Stomach (tissue), 9 donors: Measurements from ENCODE around the gene ZNF324. TPM values are rescaled to one million over a fixed set of nuclear protein-coding genes. Genes with fewer than 3 reads are reported as not detected.
"Not testable (repeated sequence)": the region's sequence is repeated elsewhere in the genome, so short reads cannot be mapped to it uniquely, and the experiment has no call there.

Experiments used
- DNase-seq, 2 donors: peaks; one replicate each; pipeline versions ENCODE4 v3.0.0 to v3.0.0-alpha.2; 2013 to 2019
- H3K27ac ChIP-seq, 5 donors: fragments of 200-600 bp in 4 of 5; sonication (generic) in 4 of 5; one replicate each; pipeline ENCODE4 v1.5.1; 2013 to 2019; ENCODE audit warnings: mild to moderate bottlenecking in 1 of 5, moderate library complexity in 1 of 5
- H3K27me3 ChIP-seq, 3 donors: fragments of 200-600 bp; sonication (generic); one replicate each; pipeline ENCODE4 v1.5.1; 2017 to 2019; ENCODE audit warnings: mixed run types in 1 of 3
- H3K36me3 ChIP-seq, 4 donors: fragments of 200-600 bp; sonication (generic); 1 replicate in 3 of 4; 2 replicates in 1 of 4; pipeline ENCODE4 v1.5.1; 2016 to 2019
- H3K4me1 ChIP-seq, 4 donors: fragments of 200-600 bp; sonication (generic); one replicate each; pipeline ENCODE4 v1.5.1; 2016 to 2019
- H3K4me3 ChIP-seq, 4 donors: fragments of 200-600 bp; sonication (generic) in 3 of 4; one replicate each; pipeline ENCODE4 v1.5.1; 2016 to 2019; ENCODE audit warnings: mild to moderate bottlenecking in 1 of 4
- H3K9me3 ChIP-seq, 4 donors: fragments of 200-600 bp; sonication (generic); one replicate each; pipeline ENCODE4 v1.5.1; 2016 to 2019
- CTCF ChIP-seq, 7 experiments: fragments of 450-650 bp in 4 of 7; fragments of 200-600 bp in 3 of 7; sonication (generic) in 3 of 7; IDR thresholded peaks; one replicate each; pipeline ENCODE4 v1.5.1; 2016 to 2019; ENCODE audit warnings: antibody characterized with exemption in 7 of 7, control low read depth in 2 of 7, mild to moderate bottlenecking in 1 of 7
- EP300 ChIP-seq: sonication (generic); formaldehyde crosslinking; IDR thresholded peaks from one replicate; pipeline ENCODE4 v1.6.1; 2017; ENCODE audit warnings: antibody characterized with exemption
- POLR2A ChIP-seq, 4 donors: fragments of 450-650 bp; IDR thresholded peaks; one replicate each; pipeline ENCODE4 v1.6.1; 2016; ENCODE audit warnings: antibody characterized with exemption in 4 of 4, control low read depth in 2 of 4, mild to moderate bottlenecking in 1 of 4, moderate library complexity in 1 of 4
- POLR2AphosphoS5 ChIP-seq, 3 donors: sonication (generic); formaldehyde crosslinking; IDR thresholded peaks; one replicate each; pipeline ENCODE4 v1.6.1; 2016; ENCODE audit warnings: antibody characterized with exemption in 3 of 3
- WGBS, 5 donors: extraction: QIAGEN DNeasy Blood & Tissue Kit in 3 of 5; methylation state at CpG; one replicate each; pipeline versions ENCODE4 v1.1.5 to v1.1.7; 2013 to 2018; 5-methylcytosine and 5-hydroxymethylcytosine counted together
- intact Hi-C: fragments of 100-400 bp; cut with DNase I; formaldehyde crosslinking; loops from one replicate; pipeline ENCODE4 v1.15.1; 2023; ENCODE audit warnings: low total_unique reads
- polyA plus RNA-seq, 3 donors: library from polyadenylated mRNA; stranded (reverse); fragments of 200-250 nt; gene quantifications; one replicate each; pipeline ENCODE4 v1.2.3, GENCODE V29; 2013
- total RNA-seq, 5 donors: library from RNA; depleted of rRNA; stranded (reverse); fragments of >200 nt; gene quantifications; one replicate each; pipeline versions ENCODE4 v1.1.0 to v1.2.3, GENCODE V29; 2014 to 2016
- donor health status: healthy with polysubstance abuse.
- donor health status: Bipolar disorder and iron deficiency.
- donor health status: healthy.

The ZNF324 gene
- total and polyA plus RNA-seq, 8 donors, result 1.7 to 11.9 (median 5.8) TPM

- no peak for TF ChIP-seq EP300
- TF ChIP-seq POLR2AphosphoS5 (IDR thresholded peaks at IDR 0.05), result no peak
- no peak for TF ChIP-seq POLR2A (IDR thresholded peaks at IDR 0.05)
- TF ChIP-seq CTCF (IDR thresholded peaks at IDR 0.05), result no peak
- DNase-seq, result no peak
- H3K4me3 ChIP-seq, result no peak overlapping the region
- H3K27ac ChIP-seq, result no peak overlapping the region
- intact Hi-C loops, result no loop called here
- H3K36me3 ChIP-seq, result peaks cover 14 to 43% (median 32%) of the 10 kb centered on the region in 4 donors
- no peaks in the 10 kb centered on the region for H3K27me3 ChIP-seq
- 65 to 74% (median 68%) methylated on average over 2 of the region's 2 CpGs for WGBS, 5 donors
- no peaks in the 10 kb centered on the region for H3K9me3 ChIP-seq
- H3K4me1 ChIP-seq, result no peaks in the 10 kb centered on the region
These were observed 6.8 kb upstream of the ZNF324 start for GRCh38 chr19:58460039-58460438.

- 31 to 41% (median 35%) methylated on average over 16 to 20 of the region's 20 CpGs for WGBS, 5 donors
- Histone ChIP-seq H3K4me3 (peak overlapping the region; percentile 87 to 100 (median 99)), H3K27ac (peak overlapping the region in 4 of 5 donors; percentile 83 to 88 (median 85)), H3K36me3 (peaks cover 11 to 22% (median 21%) of the 10 kb centered on the region in 4 donors), H3K4me1 (peaks cover 14 to 26% (median 23%) of the 10 kb centered on the region in 4 donors), H3K27me3 (no peaks in the 10 kb centered on the region), H3K9me3 (no peaks in the 10 kb centered on the region)
- intact Hi-C loops, result no loop called here
- no peak for DNase-seq
- no peak for TF ChIP-seq CTCF (IDR thresholded peaks at IDR 0.05)
- TF ChIP-seq EP300, result no peak
- no peak for TF ChIP-seq POLR2A (IDR thresholded peaks at IDR 0.05)
- TF ChIP-seq POLR2AphosphoS5 (IDR thresholded peaks at IDR 0.05), result no peak
These were observed 656 bp upstream of the ZNF324 start for GRCh38 chr19:58466089-58466759.

- intact Hi-C loops, result no loop called here
- Histone ChIP-seq H3K27me3 (no peaks in the 10 kb centered on the region), H3K27ac (no peak overlapping the region), H3K4me1 (peaks cover 14 to 26% (median 23%) of the 10 kb centered on the region in 4 donors), H3K4me3 (peak overlapping the region in 2 of 4 donors; percentile 87 to 100), H3K9me3 (no peaks in the 10 kb centered on the region), H3K36me3 (peaks cover 27 to 41% (median 39%) of the 10 kb centered on the region in 4 donors)
- TF ChIP-seq EP300 (no peak), POLR2A (IDR thresholded peaks at IDR 0.05) (no peak), CTCF (IDR thresholded peaks at IDR 0.05) (no peak)
- no peak for DNase-seq
- WGBS, 5 donors, result 56 to 71% (median 59%) methylated on average over 5 of the region's 5 CpGs
These were observed 1.4 kb downstream of the ZNF324 start for GRCh38 chr19:58468216-58468839.

- H3K36me3 ChIP-seq, result peaks cover 27 to 47% (median 42%) of the 10 kb centered on the region in 4 donors
- intact Hi-C loops, result no loop called here
- WGBS, 5 donors, result 91 to 94% (median 93%) methylated on average over 15 to 17 of the region's 17 CpGs
- no peak for DNase-seq
- no peaks in the 10 kb centered on the region for H3K9me3 ChIP-seq
- H3K4me3 ChIP-seq, result no peak overlapping the region
- TF ChIP-seq POLR2AphosphoS5 (IDR thresholded peaks at IDR 0.05) (no peak), CTCF (IDR thresholded peaks at IDR 0.05) (no peak), POLR2A (IDR thresholded peaks at IDR 0.05) (no peak), EP300 (no peak)
- no peak overlapping the region for H3K27ac ChIP-seq
- H3K27me3 ChIP-seq, result no peaks in the 10 kb centered on the region
- peaks cover 14 to 28% (median 23%) of the 10 kb centered on the region in 4 donors for H3K4me1 ChIP-seq
These were observed 2.5 kb downstream of the ZNF324 start for GRCh38 chr19:58469241-58470013.

- H3K27ac ChIP-seq, H3K27me3 ChIP-seq, H3K9me3 ChIP-seq, DNase-seq, H3K4me3 ChIP-seq, intact Hi-C loops: not testable (repeated sequence)
- Histone ChIP-seq H3K36me3 (peaks cover 27 to 47% (median 42%) of the 10 kb centered on the region in 4 donors), H3K4me1 (peaks cover 22 to 39% (median 34%) of the 10 kb centered on the region in 4 donors)
- 92 to 100% (median 95%) methylated on average over 1 to 33 of the region's 53 CpGs for WGBS, 5 donors
These were observed 4.1 kb downstream of the ZNF324 start for GRCh38 chr19:58470837-58471543.
